NCI-H1048 (cell line): ENCODE results near the gene ITGA11.
"Not testable (repeated sequence)": the region's sequence is repeated elsewhere in the genome, so short reads cannot be mapped to it uniquely, and the experiment has no call there.

Experiments
- DNase-seq: peaks from one replicate; lab custom pipeline; 2025; lab: John Stamatoyannopoulos, UW

ITGA11 gene

GRCh38 chr15:68423359-68424296, 8.3 kb downstream of the ITGA11 start:
- DNase-seq, result no peak

GRCh38 chr15:68422403-68423145, 9.4 kb downstream of the ITGA11 start:
- not testable (repeated sequence) for DNase-seq

- no peak for DNase-seq
These were observed 10.1 kb downstream of the ITGA11 start for GRCh38 chr15:68421798-68422402.

- DNase-seq, result no peak
These were observed 10.8 kb downstream of the ITGA11 start for GRCh38 chr15:68421115-68421551.

GRCh38 chr15:68420186-68420684, 11.7 kb downstream of the ITGA11 start:
- no peak for DNase-seq

GRCh38 chr15:68419301-68420175, 12.4 kb downstream of the ITGA11 start:
- DNase-seq, result no peak

GRCh38 chr15:68418611-68419161, 13.3 kb downstream of the ITGA11 start:
- DNase-seq, result no peak

GRCh38 chr15:68417897-68418296, 14.1 kb downstream of the ITGA11 start:
- DNase-seq, result no peak

GRCh38 chr15:68417051-68417450, 14.9 kb downstream of the ITGA11 start:
- DNase-seq, result no peak

- DNase-seq, result no peak
These were observed 15.8 kb downstream of the ITGA11 start for GRCh38 chr15:68416158-68416535.

- DNase-seq, result no peak
These were observed 16.3 kb downstream of the ITGA11 start for GRCh38 chr15:68415501-68416157.

- no peak for DNase-seq
These were observed 16.9 kb downstream of the ITGA11 start for GRCh38 chr15:68415061-68415460.

GRCh38 chr15:68414591-68414990, 17.4 kb downstream of the ITGA11 start:
- DNase-seq, result no peak

GRCh38 chr15:68414206-68414555, 17.8 kb downstream of the ITGA11 start:
- no peak for DNase-seq

- DNase-seq, result no peak
These were observed 18.4 kb downstream of the ITGA11 start for GRCh38 chr15:68413363-68414205.

GRCh38 chr15:68412218-68412617, 19.7 kb downstream of the ITGA11 start:
- DNase-seq, result no peak

- no peak for DNase-seq
These were observed 20.2 kb downstream of the ITGA11 start for GRCh38 chr15:68411735-68412134.

- DNase-seq, result no peak
These were observed 20.7 kb downstream of the ITGA11 start for GRCh38 chr15:68411343-68411675.

GRCh38 chr15:68410466-68411342, 21.3 kb downstream of the ITGA11 start:
- DNase-seq, result no peak
